Mucosa of descending colon (tissue), 3 donors: ENCODE results near the gene ETS1. TPM values are rescaled to one million over a fixed set of nuclear protein-coding genes. Genes with fewer than 3 reads are reported as not detected.

Source experiments
- ATAC-seq: fragments of 200-7000 bp; cut with Tn5 transposase; one replicate; pipeline ENCODE4 v1.9.1; 2020; ENCODE audit warnings: mild to moderate bottlenecking, moderate library complexity
- DNase-seq, 3 donors: peaks; one replicate each; pipeline ENCODE4 v3.0.0-alpha.2; 2020
- H3K36me3 ChIP-seq: fragments of 200-600 bp; one replicate; pipeline ENCODE4 v1.8.0; 2021; ENCODE audit warnings: low read depth, mild to moderate bottlenecking
- H3K4me1 ChIP-seq: fragments of 200-600 bp; one replicate; pipeline ENCODE4 v1.8.0; 2021; ENCODE audit warnings: low read depth, mild to moderate bottlenecking
- H3K4me3 ChIP-seq: fragments of 200-600 bp; one replicate; pipeline ENCODE4 v1.8.0; 2021; ENCODE audit warnings: mild to moderate bottlenecking
- H3K9me3 ChIP-seq: fragments of 200-600 bp; one replicate; pipeline ENCODE4 v1.8.0; 2021; ENCODE audit warnings: mild to moderate bottlenecking
- intact Hi-C, 2 donors: fragments of 100-400 bp; cut with DNase I in 1 of 2; cut with micrococcal nuclease in 1 of 2; formaldehyde crosslinking; loops; one replicate each; pipeline versions ENCODE4 v1.11.0 to v1.11.1; 2022; cut with DNase I, micrococcal nuclease
- total RNA-seq, 3 donors: library from RNA; stranded (reverse); fragmentation: NEBNext Ultra II Directional in 2 of 3; extraction: Animal tissue kit (Norgen Biotek cat#: 25700) in 2 of 3; gene quantifications; one replicate each; pipeline versions ENCODE4 v1.2.1 to v1.2.4, GENCODE V29; 2021 to 2023
- TF ChIP-seq, protein P1 (sequence below): fragments of 200-600 bp; IDR thresholded peaks from one replicate; pipeline ENCODE4 v1.8.0; 2022; ENCODE audit warnings: antibody characterized with exemption, mild to moderate bottlenecking
- donor health status: DM: no; HTN: no; CAD: no; lungs with moderate emphysema.
- donor health status: DM: no; HTN: no; CAD: no.
- donor health status: DM: no; HTN: yes; CAD: no.

ETS1 gene
- total RNA-seq, 3 donors from 2014 or later = 36.5 to 41.2 (median 38.6) TPM

DNA sequence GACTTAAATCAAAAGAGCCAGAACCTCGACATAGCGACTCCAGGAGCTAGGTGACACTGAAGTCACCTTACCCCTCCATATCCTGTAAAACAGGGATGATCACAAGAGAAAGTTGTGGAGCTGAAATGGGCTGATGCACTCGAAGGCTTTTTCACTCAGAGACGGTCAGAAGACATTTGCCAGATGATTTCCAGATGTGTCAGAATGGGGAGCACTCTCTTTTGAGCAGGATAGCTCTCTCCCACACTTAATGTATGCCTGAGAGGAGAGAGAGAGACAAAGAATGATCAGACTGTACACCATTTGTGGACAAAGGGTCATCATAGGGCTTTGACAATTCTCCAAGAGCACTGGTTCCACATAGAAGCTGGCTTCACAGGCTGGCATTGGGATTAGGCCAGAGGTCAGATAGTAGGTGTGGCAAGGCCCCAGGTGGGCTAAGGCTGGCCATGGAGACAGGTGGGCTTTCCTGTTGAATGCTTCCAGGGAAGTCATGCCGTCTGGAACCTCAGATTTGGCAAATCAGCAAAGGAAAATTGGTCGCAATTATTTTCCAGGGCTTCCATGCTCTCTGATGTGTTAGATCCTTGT is 42.3 kb upstream of the ETS1 start:
- TF ChIP-seq, protein P1, sequence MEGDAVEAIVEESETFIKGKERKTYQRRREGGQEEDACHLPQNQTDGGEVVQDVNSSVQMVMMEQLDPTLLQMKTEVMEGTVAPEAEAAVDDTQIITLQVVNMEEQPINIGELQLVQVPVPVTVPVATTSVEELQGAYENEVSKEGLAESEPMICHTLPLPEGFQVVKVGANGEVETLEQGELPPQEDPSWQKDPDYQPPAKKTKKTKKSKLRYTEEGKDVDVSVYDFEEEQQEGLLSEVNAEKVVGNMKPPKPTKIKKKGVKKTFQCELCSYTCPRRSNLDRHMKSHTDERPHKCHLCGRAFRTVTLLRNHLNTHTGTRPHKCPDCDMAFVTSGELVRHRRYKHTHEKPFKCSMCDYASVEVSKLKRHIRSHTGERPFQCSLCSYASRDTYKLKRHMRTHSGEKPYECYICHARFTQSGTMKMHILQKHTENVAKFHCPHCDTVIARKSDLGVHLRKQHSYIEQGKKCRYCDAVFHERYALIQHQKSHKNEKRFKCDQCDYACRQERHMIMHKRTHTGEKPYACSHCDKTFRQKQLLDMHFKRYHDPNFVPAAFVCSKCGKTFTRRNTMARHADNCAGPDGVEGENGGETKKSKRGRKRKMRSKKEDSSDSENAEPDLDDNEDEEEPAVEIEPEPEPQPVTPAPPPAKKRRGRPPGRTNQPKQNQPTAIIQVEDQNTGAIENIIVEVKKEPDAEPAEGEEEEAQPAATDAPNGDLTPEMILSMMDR = no peak
- Histone ChIP-seq H3K36me3 (no peaks in the 10 kb centered on the region), H3K9me3 (no peaks in the 10 kb centered on the region), H3K4me3 (no peak overlapping the region), H3K4me1 (peaks cover 17% of the 10 kb centered on the region)
- ATAC-seq = no peak
- DNase-seq = no peak
- intact Hi-C loops = loop anchor here (5.0 to 10.0 kb wide), 3 partner anchors 337 to 457 kb away; no protein-coding TSS in a partner anchor

DNA sequence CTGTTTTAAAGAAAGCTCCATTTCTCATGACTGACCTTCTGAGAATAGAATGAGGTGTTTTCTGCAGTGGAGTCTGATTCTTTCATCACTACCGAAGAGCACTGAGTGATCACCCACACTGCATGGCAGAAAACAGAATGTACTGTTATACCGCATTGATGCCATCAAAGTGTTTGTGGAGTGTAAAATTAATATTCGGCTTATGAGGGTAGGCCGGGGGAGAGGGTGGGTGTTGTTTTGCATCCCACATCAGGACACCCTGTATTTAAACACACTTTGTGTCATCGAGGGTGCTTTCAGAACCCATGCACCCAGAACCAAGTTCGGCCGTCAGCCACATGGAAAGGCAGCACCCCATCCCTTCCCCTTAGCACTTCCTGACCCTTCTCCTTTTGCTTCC is 41.3 kb upstream of the ETS1 start:
- Histone ChIP-seq H3K4me1 (peaks cover 17% of the 10 kb centered on the region), H3K36me3 (no peaks in the 10 kb centered on the region), H3K9me3 (no peaks in the 10 kb centered on the region), H3K4me3 (no peak overlapping the region)
- intact Hi-C loops = loop anchor here in 1 of 2 donors (5.0 kb wide), 1 partner anchor 336 kb away; no protein-coding TSS in a partner anchor
- ATAC-seq (peak; percentile 42), DNase-seq (no peak)
- TF ChIP-seq, protein P1 = no peak

DNA sequence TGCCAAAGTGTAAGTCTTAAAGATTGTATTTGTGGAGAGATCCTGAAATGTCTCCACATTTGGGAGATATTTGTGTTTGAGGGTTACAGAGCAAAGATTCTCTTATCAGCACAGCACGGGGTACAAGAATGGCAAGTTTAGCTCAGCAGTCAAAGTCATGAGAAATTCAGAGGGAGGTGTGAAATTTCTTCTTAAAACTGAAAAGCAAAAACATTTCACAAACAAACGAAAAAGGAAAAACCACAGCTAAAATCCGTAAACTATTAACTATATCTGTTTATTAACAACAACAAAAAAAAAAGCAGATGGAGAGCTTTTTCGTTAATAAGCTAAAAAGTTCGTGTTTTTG is 40.9 kb upstream of the ETS1 start:
- intact Hi-C loops = loop anchor here in 1 of 2 donors (5.0 kb wide), 1 partner anchor 336 kb away; no protein-coding TSS in a partner anchor
- H3K4me3 ChIP-seq = no peak overlapping the region
- no peak for DNase-seq
- no peaks in the 10 kb centered on the region for H3K36me3 ChIP-seq
- TF ChIP-seq, protein P1 = no peak
- H3K9me3 ChIP-seq = no peaks in the 10 kb centered on the region
- ATAC-seq = no peak
- peaks cover 17% of the 10 kb centered on the region for H3K4me1 ChIP-seq

DNA sequence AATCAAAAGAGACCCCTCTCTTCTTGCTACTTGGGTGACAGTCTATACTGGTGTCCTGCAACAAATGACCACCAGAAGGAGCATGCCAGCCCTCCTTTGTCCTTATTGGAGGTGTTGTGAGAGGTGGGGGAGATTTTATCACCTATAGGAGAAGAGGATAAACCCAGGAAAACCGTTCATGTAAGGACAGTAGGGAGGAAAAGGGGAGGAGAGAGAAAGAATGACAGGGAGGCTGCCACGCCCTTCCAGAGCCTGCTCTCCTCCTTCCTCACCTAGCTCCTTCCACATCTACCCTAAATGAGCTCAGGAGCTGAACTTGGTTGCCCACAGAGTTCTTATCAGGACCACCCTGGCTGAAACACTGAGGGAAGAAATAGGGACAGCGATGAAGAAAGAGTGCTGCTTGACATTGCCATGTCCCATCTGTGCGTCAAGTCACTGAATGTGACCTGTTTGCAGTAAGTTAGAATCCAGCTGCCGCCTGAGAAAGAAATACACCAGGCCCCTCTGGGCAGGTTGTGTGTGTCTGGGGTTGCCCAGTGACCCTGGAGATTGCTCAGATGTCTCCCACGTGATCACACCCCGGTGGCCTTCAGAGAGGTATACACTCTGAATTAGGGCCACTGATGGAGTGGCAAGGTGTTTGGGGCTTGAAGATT is 40.4 kb upstream of the ETS1 start:
- TF ChIP-seq, protein P1 = no peak
- Histone ChIP-seq H3K4me1 (peaks cover 17% of the 10 kb centered on the region), H3K36me3 (no peaks in the 10 kb centered on the region), H3K4me3 (no peak overlapping the region), H3K9me3 (no peaks in the 10 kb centered on the region)
- intact Hi-C loops = loop anchor here in 1 of 2 donors (5.0 kb wide), 1 partner anchor 335 kb away; no protein-coding TSS in a partner anchor
- ATAC-seq (no peak), DNase-seq (no peak)

DNA sequence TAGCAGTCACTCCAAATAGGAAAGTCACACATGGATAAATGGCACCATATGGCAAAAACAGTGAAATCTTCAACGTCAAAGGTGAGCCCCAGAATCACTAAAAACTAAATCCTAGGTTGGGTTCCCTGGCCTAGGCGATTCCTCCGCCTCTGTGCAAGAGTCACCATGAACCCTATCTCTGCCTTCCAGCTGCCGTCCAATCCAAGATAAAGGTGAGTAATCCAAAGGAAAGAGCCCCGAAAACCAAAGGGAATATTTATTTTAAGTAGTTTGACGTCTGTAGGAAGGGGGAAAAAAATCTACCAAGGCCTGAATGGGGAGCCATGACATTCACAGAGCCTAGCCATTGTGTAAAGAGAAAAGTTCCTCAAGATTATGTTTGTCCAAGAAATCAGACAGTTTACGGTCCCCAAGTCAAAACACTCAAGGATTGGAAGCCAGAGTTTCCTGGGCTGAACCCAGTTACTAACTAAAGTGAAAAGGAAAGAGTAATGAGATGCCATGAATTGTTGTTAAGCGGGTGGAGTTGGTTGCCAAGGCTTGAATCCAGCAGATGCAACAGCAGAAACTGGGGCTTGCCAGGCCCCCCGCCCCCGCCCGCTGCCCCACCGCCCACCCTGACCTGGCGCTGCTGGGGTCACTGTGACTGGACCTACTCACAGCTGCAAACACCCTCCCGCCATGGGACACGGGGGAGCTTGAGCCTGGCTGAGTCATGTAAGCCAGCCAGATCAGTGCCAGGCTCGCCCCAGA is 39.7 kb upstream of the ETS1 start:
- Histone ChIP-seq H3K4me1 (peaks cover 17% of the 10 kb centered on the region), H3K4me3 (no peak overlapping the region), H3K9me3 (no peaks in the 10 kb centered on the region), H3K36me3 (no peaks in the 10 kb centered on the region)
- intact Hi-C loops = loop anchor here in 1 of 2 donors (5.0 kb wide), 1 partner anchor 335 kb away; no protein-coding TSS in a partner anchor
- ATAC-seq = no peak
- TF ChIP-seq, protein P1 = no peak
- DNase-seq = no peak
